ENCODE data around the gene SLC6A9. TPM values are rescaled to one million over a fixed set of nuclear protein-coding genes. Genes with fewer than 3 reads are reported as not detected.

SLC6A9 gene
- total and polyA plus RNA-seq, 7 donors = 0.28 to 1.2 (median 0.71) TPM

DNA sequence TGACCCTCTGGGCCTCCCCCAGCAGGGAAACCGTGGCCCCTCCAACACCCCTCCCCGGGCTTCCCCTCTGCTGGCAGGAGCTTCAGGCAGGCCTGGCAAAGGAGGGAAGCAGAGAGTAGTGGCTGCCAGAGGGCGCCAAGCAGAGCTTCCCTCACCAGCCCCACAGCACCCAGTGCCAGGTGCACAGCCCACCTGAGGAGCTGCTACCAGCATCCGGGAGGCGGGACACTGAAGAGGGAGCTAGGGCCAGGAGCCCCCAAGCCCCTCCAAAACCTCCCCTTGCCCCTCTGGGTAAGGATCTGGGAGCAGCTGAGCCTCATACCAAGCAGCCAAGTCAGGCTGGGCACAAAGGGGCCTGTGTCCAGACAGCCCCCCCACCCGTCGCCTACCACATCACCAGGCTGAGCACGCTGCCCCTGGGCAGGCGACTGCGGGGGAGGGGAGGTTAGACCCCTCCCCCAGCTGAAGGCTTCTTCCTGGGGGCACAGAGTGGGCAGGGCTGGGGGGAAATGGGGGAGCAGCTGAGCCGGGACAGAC lies 20.3 kb downstream of the SLC6A9 start:
- H3K36me3 ChIP-seq (ENCODE audit: insufficient read depth in 1 of 2, low read depth in 1 of 2) = no peaks in the 10 kb centered on the region
- H3K9me3 ChIP-seq = no peaks in the 10 kb centered on the region
- DNase-seq = no peak
- no peak overlapping the region for H3K4me3 ChIP-seq
- intact Hi-C loops (cut with DNase I) = no loop called here
- no peaks in the 10 kb centered on the region for H3K27me3 ChIP-seq (ENCODE audit: insufficient read depth in 3 of 3, low read length in 2 of 3)
- 58 to 69% (median 62%) methylated on average over 9 to 11 of the region's 11 CpGs for WGBS, 3 donors
- no peak for ATAC-seq
- H3K4me1 ChIP-seq = peaks cover under 1% of the 10 kb centered on the region
- H3K27ac ChIP-seq = no peak overlapping the region
- TF ChIP-seq, protein P1, sequence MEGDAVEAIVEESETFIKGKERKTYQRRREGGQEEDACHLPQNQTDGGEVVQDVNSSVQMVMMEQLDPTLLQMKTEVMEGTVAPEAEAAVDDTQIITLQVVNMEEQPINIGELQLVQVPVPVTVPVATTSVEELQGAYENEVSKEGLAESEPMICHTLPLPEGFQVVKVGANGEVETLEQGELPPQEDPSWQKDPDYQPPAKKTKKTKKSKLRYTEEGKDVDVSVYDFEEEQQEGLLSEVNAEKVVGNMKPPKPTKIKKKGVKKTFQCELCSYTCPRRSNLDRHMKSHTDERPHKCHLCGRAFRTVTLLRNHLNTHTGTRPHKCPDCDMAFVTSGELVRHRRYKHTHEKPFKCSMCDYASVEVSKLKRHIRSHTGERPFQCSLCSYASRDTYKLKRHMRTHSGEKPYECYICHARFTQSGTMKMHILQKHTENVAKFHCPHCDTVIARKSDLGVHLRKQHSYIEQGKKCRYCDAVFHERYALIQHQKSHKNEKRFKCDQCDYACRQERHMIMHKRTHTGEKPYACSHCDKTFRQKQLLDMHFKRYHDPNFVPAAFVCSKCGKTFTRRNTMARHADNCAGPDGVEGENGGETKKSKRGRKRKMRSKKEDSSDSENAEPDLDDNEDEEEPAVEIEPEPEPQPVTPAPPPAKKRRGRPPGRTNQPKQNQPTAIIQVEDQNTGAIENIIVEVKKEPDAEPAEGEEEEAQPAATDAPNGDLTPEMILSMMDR (IDR thresholded peaks at IDR 0.05) = no peak

DNA sequence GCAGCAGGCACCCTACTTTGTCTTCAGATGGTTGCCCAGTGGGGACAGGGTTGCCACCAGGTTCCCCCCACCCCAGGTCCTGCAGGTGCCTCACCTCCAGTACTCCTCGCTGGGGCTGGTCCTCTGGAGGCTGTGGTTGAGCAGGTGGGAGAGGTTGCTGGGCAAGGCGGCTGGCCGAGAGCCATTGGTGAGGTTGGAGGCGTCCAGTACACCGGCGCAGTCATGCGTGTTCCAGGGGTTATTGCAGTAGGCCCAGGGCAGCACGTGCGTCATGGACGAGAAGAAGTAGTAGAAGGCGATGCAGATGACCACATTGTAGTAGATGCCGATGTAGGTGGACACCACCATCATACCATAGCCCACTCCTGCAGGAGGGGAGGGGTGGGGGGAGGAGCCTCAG lies 23.0 kb downstream of the SLC6A9 start:
- peaks cover 4% of the 10 kb centered on the region for H3K4me1 ChIP-seq
- H3K27me3 ChIP-seq (ENCODE audit: insufficient read depth in 3 of 3, low read length in 2 of 3) = no peaks in the 10 kb centered on the region
- DNase-seq = no peak
- intact Hi-C loops (cut with DNase I) = loop anchor here (5.0 to 10.0 kb wide), 2 partner anchors 39 to 587 kb away; no protein-coding TSS in a partner anchor
- H3K4me3 ChIP-seq = no peak overlapping the region
- WGBS, 3 donors = 89 to 94% (median 91%) methylated on average over 12 of the region's 12 CpGs
- no peaks in the 10 kb centered on the region for H3K9me3 ChIP-seq
- no peaks in the 10 kb centered on the region for H3K36me3 ChIP-seq (ENCODE audit: insufficient read depth in 1 of 2, low read depth in 1 of 2)
- TF ChIP-seq, protein P1 (IDR thresholded peaks at IDR 0.05) = no peak
- H3K27ac ChIP-seq = no peak overlapping the region
- no peak for ATAC-seq

DNA sequence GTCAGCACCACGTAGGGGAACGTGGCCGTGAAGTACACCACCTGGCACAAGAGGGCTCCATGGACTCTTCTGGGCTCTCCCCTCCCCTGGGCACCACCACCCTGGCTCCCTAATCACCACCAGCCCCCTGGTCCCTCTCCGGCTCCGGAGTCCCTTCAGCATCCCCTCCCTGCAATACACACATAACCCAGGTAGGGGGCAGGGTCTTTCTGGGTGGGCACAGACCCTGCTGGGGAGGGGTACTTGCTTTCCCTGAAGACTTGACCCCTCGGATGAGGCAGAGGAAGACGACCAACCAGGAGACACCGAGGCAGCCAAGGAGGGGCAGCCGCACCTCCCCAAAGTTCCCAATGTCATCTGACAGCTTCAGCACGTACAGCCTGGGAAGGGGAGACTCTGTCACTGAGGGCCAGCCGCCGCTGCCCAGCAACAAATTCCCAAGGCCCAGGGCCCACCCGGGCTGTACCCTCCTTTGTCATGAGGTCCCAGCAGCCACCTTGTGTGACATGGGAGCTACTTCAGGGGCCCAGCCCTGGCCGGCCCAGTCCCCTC lies 28.6 kb downstream of the SLC6A9 start:
- no peaks in the 10 kb centered on the region for H3K36me3 ChIP-seq (ENCODE audit: insufficient read depth in 1 of 2, low read depth in 1 of 2)
- intact Hi-C loops (cut with DNase I) = loop anchor here (5.0 to 10.0 kb wide), 2 partner anchors 35 to 592 kb away; no protein-coding TSS in a partner anchor
- 77 to 79% (median 78%) methylated on average over 14 of the region's 14 CpGs for WGBS, 3 donors

DNA sequence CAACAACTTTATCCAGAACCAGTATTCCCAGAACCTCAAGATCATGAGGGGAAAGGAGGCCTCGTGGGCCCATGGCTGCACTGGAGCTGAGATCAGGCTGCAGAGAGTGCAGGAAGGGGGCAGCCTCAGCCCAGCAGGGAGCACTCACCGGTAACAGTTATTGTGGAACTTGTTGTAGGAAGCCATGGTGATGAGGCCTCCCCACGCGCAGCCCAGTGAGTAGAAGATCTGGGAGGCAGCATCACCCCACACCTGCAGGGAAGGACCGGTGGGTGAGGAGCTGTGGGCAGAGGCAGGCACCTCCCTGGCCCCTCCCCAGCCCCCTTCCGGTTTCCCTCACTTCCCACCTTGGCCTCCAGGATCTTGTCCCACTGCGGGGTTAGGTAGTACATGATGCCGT lies 29.1 kb downstream of the SLC6A9 start:
- Histone ChIP-seq H3K36me3 (ENCODE audit: insufficient read depth in 1 of 2, low read depth in 1 of 2) (no peaks in the 10 kb centered on the region), H3K4me3 (no peak overlapping the region), H3K9me3 (no peaks in the 10 kb centered on the region), H3K27ac (no peak overlapping the region), H3K27me3 (ENCODE audit: insufficient read depth in 3 of 3, low read length in 2 of 3) (no peaks in the 10 kb centered on the region), H3K4me1 (peaks cover 4% of the 10 kb centered on the region)
- TF ChIP-seq, protein P1 (IDR thresholded peaks at IDR 0.05) = no peak
- no peak for ATAC-seq
- intact Hi-C loops (cut with DNase I) = loop anchor here (5.0 to 10.0 kb wide), 2 partner anchors 35 to 593 kb away; no protein-coding TSS in a partner anchor
- 77 to 96% (median 82%) methylated on average over 8 of the region's 8 CpGs for WGBS, 3 donors
- DNase-seq = no peak

More for the DNA sequence above, 28.6 kb downstream of the SLC6A9 start:
- H3K4me3 ChIP-seq = no peak overlapping the region
- no peak overlapping the region for H3K27ac ChIP-seq
- TF ChIP-seq, protein P1 (IDR thresholded peaks at IDR 0.05) = no peak
- ATAC-seq (no peak), DNase-seq (no peak)
- H3K9me3 ChIP-seq = no peaks in the 10 kb centered on the region
- H3K4me1 ChIP-seq = peaks cover 4% of the 10 kb centered on the region
- H3K27me3 ChIP-seq (ENCODE audit: insufficient read depth in 3 of 3, low read length in 2 of 3) = no peaks in the 10 kb centered on the region

Data from psoas muscle (tissue), 8 donors.